ENCODE measurements around the gene RELN.

RELN gene

GRCh38 chr7:103699032-103699431 lies 290.4 kb downstream of the RELN start:
- no peak for DNase-seq (ENCODE audit: low read depth)
- TF ChIP-seq, protein P1, sequence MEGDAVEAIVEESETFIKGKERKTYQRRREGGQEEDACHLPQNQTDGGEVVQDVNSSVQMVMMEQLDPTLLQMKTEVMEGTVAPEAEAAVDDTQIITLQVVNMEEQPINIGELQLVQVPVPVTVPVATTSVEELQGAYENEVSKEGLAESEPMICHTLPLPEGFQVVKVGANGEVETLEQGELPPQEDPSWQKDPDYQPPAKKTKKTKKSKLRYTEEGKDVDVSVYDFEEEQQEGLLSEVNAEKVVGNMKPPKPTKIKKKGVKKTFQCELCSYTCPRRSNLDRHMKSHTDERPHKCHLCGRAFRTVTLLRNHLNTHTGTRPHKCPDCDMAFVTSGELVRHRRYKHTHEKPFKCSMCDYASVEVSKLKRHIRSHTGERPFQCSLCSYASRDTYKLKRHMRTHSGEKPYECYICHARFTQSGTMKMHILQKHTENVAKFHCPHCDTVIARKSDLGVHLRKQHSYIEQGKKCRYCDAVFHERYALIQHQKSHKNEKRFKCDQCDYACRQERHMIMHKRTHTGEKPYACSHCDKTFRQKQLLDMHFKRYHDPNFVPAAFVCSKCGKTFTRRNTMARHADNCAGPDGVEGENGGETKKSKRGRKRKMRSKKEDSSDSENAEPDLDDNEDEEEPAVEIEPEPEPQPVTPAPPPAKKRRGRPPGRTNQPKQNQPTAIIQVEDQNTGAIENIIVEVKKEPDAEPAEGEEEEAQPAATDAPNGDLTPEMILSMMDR (IDR thresholded peaks at IDR 0.05; ENCODE audit: low read depth, low read length), result no peak
- TF ChIP-seq POLR2A (IDR thresholded peaks at IDR 0.05; ENCODE audit: extremely low read depth, insufficient read length), result no peak
- TF ChIP-seq, protein P2, sequence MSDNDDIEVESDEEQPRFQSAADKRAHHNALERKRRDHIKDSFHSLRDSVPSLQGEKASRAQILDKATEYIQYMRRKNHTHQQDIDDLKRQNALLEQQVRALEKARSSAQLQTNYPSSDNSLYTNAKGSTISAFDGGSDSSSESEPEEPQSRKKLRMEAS (IDR thresholded peaks at IDR 0.05; ENCODE audit: low read depth, low read length), result no peak
- TF ChIP-seq MYC (IDR thresholded peaks at IDR 0.05; ENCODE audit: low read depth, low read length), result no peak
- H3K4me3 ChIP-seq (ENCODE audit: low read depth, low read length), result no peak overlapping the region

GRCh38 chr7:103698064-103698463 lies 291.4 kb downstream of the RELN start:
- no peak for DNase-seq (ENCODE audit: low read depth)
- H3K4me3 ChIP-seq (ENCODE audit: low read depth, low read length), result no peak overlapping the region
- TF ChIP-seq MYC (IDR thresholded peaks at IDR 0.05; ENCODE audit: low read depth, low read length), result no peak
- TF ChIP-seq, protein P2 (IDR thresholded peaks at IDR 0.05; ENCODE audit: low read depth, low read length), result no peak
- TF ChIP-seq POLR2A (IDR thresholded peaks at IDR 0.05; ENCODE audit: extremely low read depth, insufficient read length), result no peak
- TF ChIP-seq, protein P1 (IDR thresholded peaks at IDR 0.05; ENCODE audit: low read depth, low read length), result no peak

- TF ChIP-seq, protein P2 (IDR thresholded peaks at IDR 0.05; ENCODE audit: low read depth, low read length), result no peak
- TF ChIP-seq, protein P1 (IDR thresholded peaks at IDR 0.05; ENCODE audit: low read depth, low read length), result no peak
- no peak for TF ChIP-seq POLR2A (IDR thresholded peaks at IDR 0.05; ENCODE audit: extremely low read depth, insufficient read length)
- no peak for TF ChIP-seq MYC (IDR thresholded peaks at IDR 0.05; ENCODE audit: low read depth, low read length)
- H3K4me3 ChIP-seq (ENCODE audit: low read depth, low read length), result no peak overlapping the region
- DNase-seq (ENCODE audit: low read depth), result no peak
Observed at GRCh38 chr7:103695521-103695920, 293.9 kb downstream of the RELN start.

GRCh38 chr7:103694304-103694703 lies 295.2 kb downstream of the RELN start:
- no peak overlapping the region for H3K4me3 ChIP-seq (ENCODE audit: low read depth, low read length)
- TF ChIP-seq, protein P2 (IDR thresholded peaks at IDR 0.05; ENCODE audit: low read depth, low read length), result no peak
- TF ChIP-seq, protein P1 (IDR thresholded peaks at IDR 0.05; ENCODE audit: low read depth, low read length), result no peak
- DNase-seq (ENCODE audit: low read depth), result no peak

- no peak for DNase-seq (ENCODE audit: low read depth)
Observed at GRCh38 chr7:103691291-103691690, 298.2 kb downstream of the RELN start.

More at GRCh38 chr7:103691291-103691690, 298.2 kb downstream of the RELN start:
- H3K4me3 ChIP-seq (ENCODE audit: low read depth, low read length), result no peak overlapping the region
- TF ChIP-seq, protein P2 (IDR thresholded peaks at IDR 0.05; ENCODE audit: low read depth, low read length), result no peak
- TF ChIP-seq POLR2A (IDR thresholded peaks at IDR 0.05; ENCODE audit: extremely low read depth, insufficient read length) (no peak), MYC (IDR thresholded peaks at IDR 0.05; ENCODE audit: low read depth, low read length) (no peak)
- TF ChIP-seq, protein P1 (IDR thresholded peaks at IDR 0.05; ENCODE audit: low read depth, low read length), result no peak
